ENCODE results near the gene NT5M. TPM values are rescaled to one million over a fixed set of nuclear protein-coding genes. Genes with fewer than 3 reads are reported as not detected.
"Not testable (repeated sequence)": the region's sequence is repeated elsewhere in the genome, so short reads cannot be mapped to it uniquely, and the experiment has no call there.

The NT5M gene
- total RNA-seq, 8 experiments from 2014 or later = 2.8 to 11.7 (median 9.1) TPM

- Histone ChIP-seq H3K27ac (no peak overlapping the region), H3K4me3 (no peak overlapping the region), H3K4me1 (replicated peaks in 1 of 2) (peaks cover 34 to 47% of the 10 kb centered on the region in 2 donors)
- ATAC-seq (replicated peaks in 6 of 8) = peak in 1 of 8 experiments; percentile 14
- in situ Hi-C loops (cut with MboI; ENCODE audit: low pct_unique_long_range_greater_than_20kb in 2 of 9, low sequenced_read_pairs in 9 of 9, unreplicated experiment in 9 of 9) = no loop called here
- WGBS, 10 experiments = 47 to 100% (median 85%) methylated on average over 1 to 8 of the region's 12 CpGs; no CpG with 5 or more reads in 2 of the 10 experiments
These were observed 76.2 kb downstream of the NT5M start for GRCh38 chr17:17379197-17379991.

DNA sequence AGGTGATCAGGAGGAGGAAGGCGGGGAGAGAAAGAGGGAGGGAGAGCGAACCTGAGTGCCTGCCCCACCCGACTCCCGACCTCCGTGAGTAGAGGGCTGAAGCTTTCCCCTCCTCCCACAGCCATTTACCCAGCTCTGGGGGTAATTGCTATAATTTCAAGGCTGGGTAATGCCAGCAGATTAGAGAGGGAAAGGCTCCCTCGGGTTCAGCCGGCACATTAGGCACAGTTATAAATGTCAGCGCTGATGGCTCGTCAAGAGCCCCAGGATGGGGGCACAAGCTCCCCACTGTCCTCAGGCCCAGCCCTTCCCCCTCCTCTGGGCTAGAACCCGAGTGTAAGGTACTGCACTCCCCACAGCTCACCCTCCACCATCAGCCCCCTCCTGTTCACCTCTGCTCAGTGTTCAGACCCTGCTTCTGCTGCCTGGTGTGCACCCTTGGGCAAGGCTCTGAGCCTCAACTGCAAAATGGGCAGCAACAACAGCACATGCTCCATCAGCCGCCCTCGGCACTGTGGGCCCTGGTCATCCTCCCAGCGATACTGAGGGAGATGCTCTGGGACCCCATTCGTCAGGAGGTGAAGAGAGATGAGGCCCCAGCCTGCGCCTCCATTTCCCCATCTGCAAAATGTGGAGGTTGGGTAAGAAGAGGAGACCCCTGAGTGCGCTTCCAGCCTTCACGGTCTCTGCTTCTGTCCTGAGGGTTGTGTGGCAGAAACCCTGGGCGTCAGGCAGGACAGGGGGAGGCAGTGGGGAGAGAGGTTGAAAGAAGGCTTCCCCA, 77.2 kb downstream of the NT5M start:
- ATAC-seq (replicated peaks in 6 of 8) = peak in 1 of 8 experiments; percentile 25
- Histone ChIP-seq H3K4me3 (no peak overlapping the region), H3K4me1 (replicated peaks in 1 of 2) (peaks cover 43 to 57% of the 10 kb centered on the region in 2 donors), H3K27ac (peak overlapping the region in 1 of 2 donors; percentile 23)
- in situ Hi-C loops (cut with MboI; ENCODE audit: low pct_unique_long_range_greater_than_20kb in 2 of 9, low sequenced_read_pairs in 9 of 9, unreplicated experiment in 9 of 9) = no loop called here
- WGBS, 10 experiments = 30 to 100% (median 60%) methylated on average over 1 to 10 of the region's 18 CpGs; no CpG with 5 or more reads in 5 of the 10 experiments

GRCh38 chr17:17381446-17382064, 78.4 kb downstream of the NT5M start:
- in situ Hi-C loops (cut with MboI; ENCODE audit: low pct_unique_long_range_greater_than_20kb in 2 of 9, low sequenced_read_pairs in 9 of 9, unreplicated experiment in 9 of 9) = no loop called here
- Histone ChIP-seq H3K27ac (no peak overlapping the region), H3K4me3 (no peak overlapping the region), H3K4me1 (replicated peaks in 1 of 2) (peaks cover 46 to 67% of the 10 kb centered on the region in 2 donors)
- ATAC-seq (replicated peaks in 6 of 8) = peak in 1 of 8 experiments; percentile 17
- WGBS, 10 experiments = 19 to 55% (median 39%) methylated on average over 2 to 6 of the region's 6 CpGs; no CpG with 5 or more reads in 1 of the 10 experiments

GRCh38 chr17:17382065-17382459, 78.9 kb downstream of the NT5M start:
- H3K4me3 ChIP-seq = no peak overlapping the region
- ATAC-seq (replicated peaks in 6 of 8) = no peak
- peaks cover 41 to 62% of the 10 kb centered on the region in 2 donors for H3K4me1 ChIP-seq (replicated peaks in 1 of 2)
- in situ Hi-C loops (cut with MboI; ENCODE audit: low pct_unique_long_range_greater_than_20kb in 2 of 9, low sequenced_read_pairs in 9 of 9, unreplicated experiment in 9 of 9) = no loop called here
- H3K27ac ChIP-seq = no peak overlapping the region
- 38 to 94% (median 74%) methylated on average over 1 to 3 of the region's 3 CpGs for WGBS, 10 experiments

DNA sequence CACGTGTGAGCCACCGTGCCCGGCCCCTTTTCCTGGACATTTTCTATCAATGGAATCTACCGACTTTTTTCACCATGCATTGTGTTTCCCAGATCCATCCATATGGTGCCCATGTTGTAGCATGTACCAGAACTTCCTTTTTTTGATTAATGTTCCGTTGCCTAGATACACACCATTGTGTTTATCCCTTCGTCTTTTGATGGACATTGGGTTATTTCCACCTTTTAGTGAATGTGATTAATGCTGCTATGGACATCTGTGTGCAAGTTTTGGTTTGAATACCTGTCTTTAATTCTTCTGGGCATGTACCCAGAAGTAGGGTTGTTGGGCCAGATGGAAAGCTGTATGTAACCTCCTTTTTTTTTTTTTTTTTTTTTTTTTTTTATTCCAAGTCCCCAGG, 79.8 kb downstream of the NT5M start:
- 0 to 72% (median 37%) methylated on average over 2 to 6 of the region's 6 CpGs for WGBS, 10 experiments
- peaks cover 35 to 53% of the 10 kb centered on the region in 2 donors for H3K4me1 ChIP-seq (replicated peaks in 1 of 2)
- H3K4me3 ChIP-seq = no peak overlapping the region
- ATAC-seq (replicated peaks in 6 of 8) = no peak
- in situ Hi-C loops (cut with MboI; ENCODE audit: low pct_unique_long_range_greater_than_20kb in 2 of 9, low sequenced_read_pairs in 9 of 9, unreplicated experiment in 9 of 9) = no loop called here
- no peak overlapping the region for H3K27ac ChIP-seq

DNA sequence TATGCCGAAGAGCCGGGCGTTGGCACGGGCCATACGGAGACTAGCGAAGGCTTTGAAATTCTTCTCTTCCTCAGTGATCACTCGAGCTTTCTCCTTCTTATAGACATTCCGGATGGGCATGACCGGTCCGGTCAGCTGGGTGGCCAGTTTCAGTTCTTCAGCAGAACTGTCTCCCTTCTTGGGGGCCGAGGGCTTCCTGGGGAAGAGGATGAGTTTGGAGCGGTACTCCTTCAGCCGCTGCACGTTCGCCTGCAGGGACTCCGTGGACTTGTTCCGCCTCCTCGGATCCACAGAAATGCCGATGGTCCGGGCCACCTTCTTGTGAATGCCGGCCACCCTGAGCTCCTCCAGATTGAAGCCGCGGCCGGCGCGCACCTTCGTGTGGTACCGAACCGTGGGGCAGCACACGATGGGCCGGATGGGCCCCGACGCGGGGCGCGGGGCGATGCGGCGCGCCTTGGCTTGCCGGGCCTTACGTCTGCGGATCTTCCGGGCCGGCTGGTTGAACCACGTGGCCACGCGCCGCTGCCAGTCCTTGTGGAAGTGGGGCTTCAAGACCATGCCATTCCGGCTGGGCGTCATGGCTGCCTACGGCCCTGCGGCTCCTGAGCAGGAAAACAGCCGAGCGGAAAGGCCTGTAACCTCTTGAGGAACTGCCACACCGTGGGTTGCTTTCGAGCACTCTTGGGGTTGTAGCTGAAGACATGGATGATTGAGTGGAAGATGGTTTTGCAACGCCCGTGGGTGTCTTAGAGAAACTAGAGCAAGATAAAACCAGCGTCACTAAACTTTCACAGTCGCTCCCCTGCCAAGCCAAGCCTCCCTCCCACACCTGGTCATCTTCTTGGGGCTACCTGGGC, 80.5 kb downstream of the NT5M start:
- H3K4me1 ChIP-seq (replicated peaks in 1 of 2) = peaks cover 37 to 49% of the 10 kb centered on the region in 2 donors
- H3K27ac ChIP-seq; ATAC-seq (replicated peaks in 6 of 8); in situ Hi-C loops (cut with MboI; ENCODE audit: low pct_unique_long_range_greater_than_20kb in 2 of 9, low sequenced_read_pairs in 9 of 9, unreplicated experiment in 9 of 9); H3K4me3 ChIP-seq: not testable (repeated sequence)
- 61 to 99% (median 94%) methylated on average over 5 to 38 of the region's 61 CpGs; no CpG with 5 or more reads in 1 of the 10 experiments for WGBS, 10 experiments

DNA sequence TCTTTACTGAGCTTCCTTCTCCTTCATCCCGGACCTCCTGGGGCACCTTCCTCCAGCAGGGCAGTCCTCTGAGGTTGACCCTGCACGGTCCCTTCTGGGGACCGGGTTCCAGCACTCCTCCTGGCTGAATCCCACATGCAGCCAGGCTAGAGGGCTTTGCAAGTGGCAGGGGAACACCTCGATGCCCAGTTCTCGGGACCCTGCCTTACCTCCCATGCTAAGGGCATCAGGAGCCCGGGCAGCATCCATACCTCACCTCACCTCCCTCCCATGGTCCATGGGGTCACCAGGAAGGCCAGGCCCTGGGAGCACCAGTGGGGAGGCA, 81.1 kb downstream of the NT5M start:
- Histone ChIP-seq H3K27ac (peak overlapping the region in 1 of 2 donors; percentile 48), H3K4me3 (no peak overlapping the region), H3K4me1 (replicated peaks in 1 of 2) (peaks cover 37 to 49% of the 10 kb centered on the region in 2 donors)
- no peak for ATAC-seq (replicated peaks in 6 of 8)
- 20 to 100% (median 93%) methylated on average over 1 to 4 of the region's 6 CpGs; no CpG with 5 or more reads in 3 of the 10 experiments for WGBS, 10 experiments
- in situ Hi-C loops (cut with MboI; ENCODE audit: low pct_unique_long_range_greater_than_20kb in 2 of 9, low sequenced_read_pairs in 9 of 9, unreplicated experiment in 9 of 9) = no loop called here

- Histone ChIP-seq H3K4me3 (no peak overlapping the region), H3K4me1 (replicated peaks in 1 of 2) (peaks cover 37 to 42% of the 10 kb centered on the region in 2 donors), H3K27ac (peak overlapping the region; percentile 48 to 70)
- 72 to 83% methylated on average over 1 to 6 of the region's 8 CpGs; no CpG with 5 or more reads in 8 of the 10 experiments for WGBS, 10 experiments
- in situ Hi-C loops (cut with MboI; ENCODE audit: low pct_unique_long_range_greater_than_20kb in 2 of 9, low sequenced_read_pairs in 9 of 9, unreplicated experiment in 9 of 9) = no loop called here
- peak in 5 of 8 experiments; percentile 27 to 51 (median 46) for ATAC-seq (replicated peaks in 6 of 8)
These were observed 81.8 kb downstream of the NT5M start for GRCh38 chr17:17384961-17385360.

GRCh38 chr17:17385491-17385890, 82.3 kb downstream of the NT5M start:
- H3K27ac ChIP-seq = peak overlapping the region; percentile 48 to 70
- peak in 5 of 8 experiments; percentile 57 to 68 (median 65) for ATAC-seq (replicated peaks in 6 of 8)
- no peak overlapping the region for H3K4me3 ChIP-seq
- H3K4me1 ChIP-seq (replicated peaks in 1 of 2) = peaks cover 33 to 37% of the 10 kb centered on the region in 2 donors
- in situ Hi-C loops (cut with MboI; ENCODE audit: low pct_unique_long_range_greater_than_20kb in 2 of 9, low sequenced_read_pairs in 9 of 9, unreplicated experiment in 9 of 9) = no loop called here
- WGBS, 10 experiments = 0 to 100% (median 57%) methylated on average over 1 to 10 of the region's 11 CpGs; no CpG with 5 or more reads in 3 of the 10 experiments

GRCh38 chr17:17386094-17386800, 83.1 kb downstream of the NT5M start:
- Histone ChIP-seq H3K27ac (no peak overlapping the region), H3K4me3 (no peak overlapping the region), H3K4me1 (replicated peaks in 1 of 2) (peaks cover 28 to 29% of the 10 kb centered on the region in 2 donors)
- 53 to 95% (median 77%) methylated on average over 3 to 7 of the region's 15 CpGs; no CpG with 5 or more reads in 3 of the 10 experiments for WGBS, 10 experiments
- no peak for ATAC-seq (replicated peaks in 6 of 8)
- in situ Hi-C loops (cut with MboI; ENCODE audit: low pct_unique_long_range_greater_than_20kb in 2 of 9, low sequenced_read_pairs in 9 of 9, unreplicated experiment in 9 of 9) = no loop called here

- ATAC-seq (replicated peaks in 6 of 8) = no peak
These were observed 83.9 kb downstream of the NT5M start for GRCh38 chr17:17387017-17387497.

More at GRCh38 chr17:17387017-17387497, 83.9 kb downstream of the NT5M start:
- Histone ChIP-seq H3K4me3 (no peak overlapping the region), H3K4me1 (replicated peaks in 1 of 2) (peaks cover 23% of the 10 kb centered on the region in 2 donors), H3K27ac (no peak overlapping the region)
- WGBS, 10 experiments = 20 to 100% (median 60%) methylated on average over 1 to 3 of the region's 7 CpGs; no CpG with 5 or more reads in 3 of the 10 experiments
- in situ Hi-C loops (cut with MboI; ENCODE audit: low pct_unique_long_range_greater_than_20kb in 2 of 9, low sequenced_read_pairs in 9 of 9, unreplicated experiment in 9 of 9) = no loop called here
